HL-60 (cell line): Measurements from ENCODE around the gene COL23A1.
A peak's percentile ranks its signal among the peaks of the same experiment; 100 is the strongest.
"Not testable (repeated sequence)": the region's sequence is repeated elsewhere in the genome, so short reads cannot be mapped to it uniquely, and the experiment has no call there.

ENCODE experiments used
- DNase-seq, 2 experiments: peaks; one replicate each; pipeline ENCODE4 v3.0.0-alpha.2; 2010 to 2020; ENCODE audit warnings: low read depth in 1 of 2, low spot score in 1 of 2
- H3K27ac ChIP-seq: fragments of 250-450 bp; sonication (Bioruptor Pico); replicated peaks from 2 replicates; pipeline ENCODE4 v1.5.1; 2020; ENCODE audit warnings: mild to moderate bottlenecking, moderate library complexity
- H3K27me3 ChIP-seq: fragments of 250-450 bp; sonication (Bioruptor Pico); 2 replicates; pipeline ENCODE4 v1.5.1; 2021; ENCODE audit warnings: mild to moderate bottlenecking, moderate library complexity; ENCODE audit not compliant: insufficient read depth, poor library complexity, severe bottlenecking
- H3K4me3 ChIP-seq: replicated peaks from 2 replicates; pipeline ENCODE4 v1.5.1; 2011; ENCODE audit warnings: mild to moderate bottlenecking, control low read depth, low read length; ENCODE audit not compliant: insufficient read depth
- CTCF ChIP-seq: IDR thresholded peaks from one replicate; pipeline ENCODE4 v1.5.1; 2011; ENCODE audit warnings: low read length, control low read depth, inconsistent platforms; ENCODE audit not compliant: insufficient read depth
- GABPA ChIP-seq: IDR thresholded peaks from 2 replicates; pipeline ENCODE4 v1.6.1; 2012; ENCODE audit warnings: low read depth
- POLR2AphosphoS5 ChIP-seq: IDR thresholded peaks from 2 replicates; pipeline ENCODE4 v1.6.1; 2012; ENCODE audit warnings: low read depth
- REST ChIP-seq: IDR thresholded peaks from 2 replicates; pipeline ENCODE4 v1.6.1; 2012; ENCODE audit warnings: low read depth; ENCODE audit not compliant: insufficient replicate concordance
- SPI1 ChIP-seq: IDR thresholded peaks from 2 replicates; pipeline ENCODE4 v1.6.1; 2012; ENCODE audit warnings: low read depth, mild to moderate bottlenecking, borderline replicate concordance

The COL23A1 gene

GRCh38 chr5:178586396-178586795 is 3.8 kb downstream of the COL23A1 start:
- Histone ChIP-seq H3K27ac (no peak overlapping the region), H3K4me3 (no peak overlapping the region), H3K27me3 (no peaks in the 10 kb centered on the region)
- TF ChIP-seq POLR2AphosphoS5 (no peak), CTCF (no peak), REST (no peak), SPI1 (no peak), GABPA (no peak)
- DNase-seq, result no peak

- H3K27ac ChIP-seq, H3K4me3 ChIP-seq, H3K27me3 ChIP-seq: not testable (repeated sequence)
- TF ChIP-seq POLR2AphosphoS5, result peak; percentile 54; the same call in 1 of the 2 replicates
- peak; percentile 34 to 64 for DNase-seq
Observed at GRCh38 chr5:178585421-178585820, 4.8 kb downstream of the COL23A1 start.

GRCh38 chr5:178583279-178583678 is 6.9 kb downstream of the COL23A1 start:
- H3K4me3 ChIP-seq, result no peak overlapping the region
- H3K27ac ChIP-seq, result no peak overlapping the region
- H3K27me3 ChIP-seq, result no peaks in the 10 kb centered on the region
- TF ChIP-seq REST (no peak), SPI1 (no peak), POLR2AphosphoS5 (no peak), CTCF (no peak), GABPA (no peak)
- no peak for DNase-seq

- no peak overlapping the region for H3K27ac ChIP-seq
- TF ChIP-seq CTCF (no peak), POLR2AphosphoS5 (no peak), REST (no peak), SPI1 (no peak), GABPA (no peak)
- no peak for DNase-seq
- H3K27me3 ChIP-seq, result no peaks in the 10 kb centered on the region
- no peak overlapping the region for H3K4me3 ChIP-seq
Observed at GRCh38 chr5:178582291-178582690, 7.9 kb downstream of the COL23A1 start.
